KMS-11 (cell line): ENCODE measurements around the gene SDK1.

ENCODE experiments used
- H2AFZ ChIP-seq: fragments of 200-600 bp; sonication (generic); 2 replicates; pipeline ENCODE4 v1.6.1; 2016; ENCODE audit warnings: antibody characterized with exemption, mixed run types, low read depth
- H3K27ac ChIP-seq: fragments of 200-600 bp; sonication (generic); 2 replicates; pipeline ENCODE4 v1.6.1; 2016; ENCODE audit warnings: mild to moderate bottlenecking, mixed run types
- H3K27me3 ChIP-seq: fragments of 200-600 bp; sonication (generic); 2 replicates; pipeline ENCODE4 v1.6.1; 2017; ENCODE audit warnings: mild to moderate bottlenecking, low read depth, mixed run types, moderate library complexity; ENCODE audit not compliant: insufficient read depth
- H3K36me3 ChIP-seq: fragments of 200-600 bp; sonication (generic); 2 replicates; pipeline ENCODE4 v1.6.1; 2017; ENCODE audit warnings: mild to moderate bottlenecking, mixed run types; ENCODE audit not compliant: insufficient read depth
- H3K4me1 ChIP-seq: fragments of 200-600 bp; sonication (generic); 2 replicates; pipeline ENCODE4 v1.6.1; 2016; ENCODE audit warnings: mild to moderate bottlenecking, low read depth, mixed run types; ENCODE audit not compliant: poor library complexity, severe bottlenecking
- H3K4me2 ChIP-seq: fragments of 200-600 bp; sonication (generic); 2 replicates; pipeline ENCODE4 v1.7.0; 2016; ENCODE audit warnings: mild to moderate bottlenecking, mixed run types
- H3K4me3 ChIP-seq: fragments of 200-600 bp; sonication (generic); IDR thresholded peaks from 2 replicates; pipeline ENCODE4 v1.6.1; 2017; ENCODE audit warnings: low read depth, low read length, mixed read lengths; ENCODE audit not compliant: insufficient read depth
- H3K79me2 ChIP-seq: fragments of 200-600 bp; sonication (generic); 2 replicates; pipeline ENCODE4 v1.6.1; 2016; ENCODE audit warnings: low read depth, mixed run types; ENCODE audit not compliant: insufficient read depth
- H3K9ac ChIP-seq: fragments of 200-600 bp; sonication (generic); 2 replicates; pipeline ENCODE4 v1.6.1; 2016; ENCODE audit warnings: mild to moderate bottlenecking, mixed run types
- H4K20me1 ChIP-seq: fragments of 200-600 bp; sonication (generic); 2 replicates; pipeline ENCODE4 v1.6.1; 2016; ENCODE audit warnings: mild to moderate bottlenecking, mixed run types; ENCODE audit not compliant: insufficient read depth
- TF ChIP-seq, protein P1 (sequence below): fragments of 200-600 bp; sonication (generic); conservative IDR thresholded peaks from 2 replicates; pipeline ENCODE4 v1.6.1; 2017; ENCODE audit warnings: low read depth, mild to moderate bottlenecking, antibody characterized with exemption, low read length, moderate library complexity, mixed read lengths

The SDK1 gene

DNA sequence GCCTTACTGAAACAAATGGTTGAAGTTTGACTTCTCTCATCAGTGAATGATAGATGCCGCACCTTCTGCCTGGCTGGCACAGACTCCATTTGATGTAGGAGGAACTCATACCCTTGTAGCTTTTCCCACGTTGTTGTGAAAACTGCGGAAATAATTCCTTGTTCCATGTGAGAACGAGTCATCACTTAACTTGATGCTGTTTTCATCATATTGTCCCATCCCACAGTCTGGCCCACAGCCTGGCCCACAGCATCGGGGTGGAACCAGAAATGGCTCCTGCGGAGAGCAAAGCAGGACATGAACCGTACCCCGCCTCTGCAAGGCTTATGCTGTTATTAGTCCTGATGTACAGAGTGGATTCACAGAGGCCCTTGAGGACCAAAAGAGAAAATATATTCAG is 587.0 kb downstream of the SDK1 start:
- Histone ChIP-seq H3K36me3 (no peaks in the 10 kb centered on the region), H4K20me1 (no peaks in the 10 kb centered on the region), H2AFZ (no peak overlapping the region), H3K4me1 (no peaks in the 10 kb centered on the region), H3K27ac (no peak overlapping the region), H3K27me3 (no peaks in the 10 kb centered on the region), H3K79me2 (no peaks in the 10 kb centered on the region), H3K4me3 (no peak overlapping the region), H3K9ac (no peak overlapping the region), H3K4me2 (no peak overlapping the region)
- TF ChIP-seq, protein P1, sequence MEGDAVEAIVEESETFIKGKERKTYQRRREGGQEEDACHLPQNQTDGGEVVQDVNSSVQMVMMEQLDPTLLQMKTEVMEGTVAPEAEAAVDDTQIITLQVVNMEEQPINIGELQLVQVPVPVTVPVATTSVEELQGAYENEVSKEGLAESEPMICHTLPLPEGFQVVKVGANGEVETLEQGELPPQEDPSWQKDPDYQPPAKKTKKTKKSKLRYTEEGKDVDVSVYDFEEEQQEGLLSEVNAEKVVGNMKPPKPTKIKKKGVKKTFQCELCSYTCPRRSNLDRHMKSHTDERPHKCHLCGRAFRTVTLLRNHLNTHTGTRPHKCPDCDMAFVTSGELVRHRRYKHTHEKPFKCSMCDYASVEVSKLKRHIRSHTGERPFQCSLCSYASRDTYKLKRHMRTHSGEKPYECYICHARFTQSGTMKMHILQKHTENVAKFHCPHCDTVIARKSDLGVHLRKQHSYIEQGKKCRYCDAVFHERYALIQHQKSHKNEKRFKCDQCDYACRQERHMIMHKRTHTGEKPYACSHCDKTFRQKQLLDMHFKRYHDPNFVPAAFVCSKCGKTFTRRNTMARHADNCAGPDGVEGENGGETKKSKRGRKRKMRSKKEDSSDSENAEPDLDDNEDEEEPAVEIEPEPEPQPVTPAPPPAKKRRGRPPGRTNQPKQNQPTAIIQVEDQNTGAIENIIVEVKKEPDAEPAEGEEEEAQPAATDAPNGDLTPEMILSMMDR: no peak

GRCh38 chr7:3892157-3892556 is 591.1 kb downstream of the SDK1 start:
- Histone ChIP-seq H4K20me1 (no peaks in the 10 kb centered on the region), H3K4me1 (peaks cover 6% of the 10 kb centered on the region), H3K4me2 (no peak overlapping the region), H3K27ac (no peak overlapping the region), H3K79me2 (no peaks in the 10 kb centered on the region), H2AFZ (no peak overlapping the region), H3K4me3 (no peak overlapping the region), H3K27me3 (no peaks in the 10 kb centered on the region), H3K9ac (no peak overlapping the region), H3K36me3 (no peaks in the 10 kb centered on the region)
- TF ChIP-seq, protein P1: no peak

- Histone ChIP-seq H4K20me1 (no peaks in the 10 kb centered on the region), H3K4me1 (peaks cover 11% of the 10 kb centered on the region), H3K9ac (no peak overlapping the region), H3K4me2 (no peak overlapping the region), H2AFZ (no peak overlapping the region), H3K27ac (no peak overlapping the region), H3K27me3 (no peaks in the 10 kb centered on the region), H3K36me3 (no peaks in the 10 kb centered on the region), H3K4me3 (no peak overlapping the region), H3K79me2 (no peaks in the 10 kb centered on the region)
- TF ChIP-seq, protein P1: no peak
Observed at GRCh38 chr7:3892686-3893085, 591.6 kb downstream of the SDK1 start.

DNA sequence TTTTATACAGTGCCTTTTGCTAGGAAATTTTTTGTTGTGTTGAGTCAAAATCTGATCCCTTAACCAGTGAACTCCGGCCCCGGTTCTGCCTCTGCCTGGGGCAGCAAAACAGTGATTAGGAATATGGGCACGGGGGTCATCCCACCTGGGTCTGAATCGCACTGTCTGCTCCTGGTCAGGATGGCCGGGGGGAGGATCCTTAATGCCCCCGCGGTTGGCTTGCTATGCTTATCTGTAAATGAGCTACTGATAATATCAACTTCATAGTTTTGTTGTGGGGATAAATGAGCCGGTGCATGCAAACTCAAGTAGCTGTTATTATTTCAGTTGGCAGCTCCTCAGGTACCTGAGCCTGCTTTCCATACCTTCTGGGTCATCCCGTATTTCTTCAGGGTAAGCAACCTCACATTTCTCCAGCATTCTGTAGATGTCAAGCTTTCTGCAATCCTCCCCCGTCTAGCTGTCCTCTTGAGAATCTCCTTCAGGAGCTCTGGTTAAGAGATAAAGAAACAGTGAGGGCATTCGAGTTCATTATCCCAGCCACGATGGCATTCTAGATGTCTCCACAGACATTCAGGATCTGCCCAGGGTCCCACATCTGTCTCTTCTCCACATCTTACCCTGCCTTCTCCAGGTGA is 592.2 kb downstream of the SDK1 start:
- peaks cover 17% of the 10 kb centered on the region for H3K4me1 ChIP-seq
- H4K20me1 ChIP-seq: no peaks in the 10 kb centered on the region
- no peak overlapping the region for H3K4me2 ChIP-seq
- no peaks in the 10 kb centered on the region for H3K36me3 ChIP-seq
- TF ChIP-seq, protein P1: no peak
- no peak overlapping the region for H3K9ac ChIP-seq
- H3K4me3 ChIP-seq: no peak overlapping the region
- no peak overlapping the region for H3K27ac ChIP-seq
- H2AFZ ChIP-seq: no peak overlapping the region
- H3K27me3 ChIP-seq: no peaks in the 10 kb centered on the region
- H3K79me2 ChIP-seq: no peaks in the 10 kb centered on the region
